Measurements from ENCODE around the gene GALNTL6. TPM values are rescaled to one million over a fixed set of nuclear protein-coding genes. Genes with fewer than 3 reads are reported as not detected.
A peak's percentile ranks its signal among the peaks of the same experiment; 100 is the strongest.

GALNTL6 gene
- total and polyA plus RNA-seq, 2 donors (not counting 1 experiment from before 2014, with no cell fraction given): not detected

- Histone ChIP-seq H3K27ac (ENCODE audit: insufficient read depth, low read length) (no peak overlapping the region), H4K20me1 (ENCODE audit: control insufficient read depth, extremely low read depth, insufficient read depth, low read length) (no peaks in the 10 kb centered on the region), H3K9ac (ENCODE audit: insufficient read depth, low read length) (no peak overlapping the region), H3K4me3 (replicated peaks in 1 of 4; ENCODE audit: control extremely low read depth in 1 of 4, insufficient read depth in 1 of 4, low read depth in 3 of 4, low read length in 4 of 4) (no peak overlapping the region), H2AFZ (ENCODE audit: low read length) (no peak overlapping the region), H3K36me3 (ENCODE audit: control insufficient read depth, insufficient read depth, low read length) (no peaks in the 10 kb centered on the region), H3K4me1 (ENCODE audit: control insufficient read depth, extremely low read depth, insufficient read depth, low read length) (no peaks in the 10 kb centered on the region), H3K4me2 (ENCODE audit: extremely low read depth, insufficient read depth, low read length) (no peak overlapping the region), H3K9me3 (ENCODE audit: control insufficient read depth, insufficient read depth, low read depth, low read length) (no peaks in the 10 kb centered on the region), H3K27me3 (ENCODE audit: control insufficient read depth, insufficient read depth, low read length) (no peaks in the 10 kb centered on the region), H3K79me2 (ENCODE audit: control insufficient read depth, insufficient read depth, low read length) (no peaks in the 10 kb centered on the region)
- no peak for DNase-seq (ENCODE audit: low read depth in 2 of 2)
- no peak for TF ChIP-seq CTCF (conservative IDR thresholded peaks at IDR 0.05 in 1 of 2, IDR thresholded peaks at IDR 0.05 in 1 of 2; ENCODE audit: low read depth in 1 of 2, low read length in 2 of 2)
- TF ChIP-seq EZH2 (IDR thresholded peaks at IDR 0.05; ENCODE audit: low read length, missing control alignments): no peak
These were observed 38.1 kb downstream of the GALNTL6 start for GRCh38 chr4:171851295-171851694.

- no peak overlapping the region for H2AFZ ChIP-seq (ENCODE audit: low read length)
- H3K9me3 ChIP-seq (ENCODE audit: control insufficient read depth, insufficient read depth, low read depth, low read length): no peaks in the 10 kb centered on the region
- H3K79me2 ChIP-seq (ENCODE audit: control insufficient read depth, insufficient read depth, low read length): no peaks in the 10 kb centered on the region
- no peaks in the 10 kb centered on the region for H4K20me1 ChIP-seq (ENCODE audit: control insufficient read depth, extremely low read depth, insufficient read depth, low read length)
- H3K27ac ChIP-seq (ENCODE audit: insufficient read depth, low read length): no peak overlapping the region
- DNase-seq (ENCODE audit: low read depth in 2 of 2): peak in 1 of 2 donors; percentile 57
- H3K4me1 ChIP-seq (ENCODE audit: control insufficient read depth, extremely low read depth, insufficient read depth, low read length): no peaks in the 10 kb centered on the region
- H3K4me3 ChIP-seq (replicated peaks in 1 of 4; ENCODE audit: control extremely low read depth in 1 of 4, insufficient read depth in 1 of 4, low read depth in 3 of 4, low read length in 4 of 4): no peak overlapping the region
- H3K4me2 ChIP-seq (ENCODE audit: extremely low read depth, insufficient read depth, low read length): no peak overlapping the region
- H3K27me3 ChIP-seq (ENCODE audit: control insufficient read depth, insufficient read depth, low read length): no peaks in the 10 kb centered on the region
- no peak overlapping the region for H3K9ac ChIP-seq (ENCODE audit: insufficient read depth, low read length)
- TF ChIP-seq CTCF (conservative IDR thresholded peaks at IDR 0.05 in 1 of 2, IDR thresholded peaks at IDR 0.05 in 1 of 2; ENCODE audit: low read depth in 1 of 2, low read length in 2 of 2): no peak
- TF ChIP-seq EZH2 (IDR thresholded peaks at IDR 0.05; ENCODE audit: low read length, missing control alignments): no peak
- no peaks in the 10 kb centered on the region for H3K36me3 ChIP-seq (ENCODE audit: control insufficient read depth, insufficient read depth, low read length)
These were observed 44.3 kb downstream of the GALNTL6 start for GRCh38 chr4:171857302-171858012.

- Histone ChIP-seq H3K9me3 (ENCODE audit: control insufficient read depth, insufficient read depth, low read depth, low read length) (no peaks in the 10 kb centered on the region), H3K36me3 (ENCODE audit: control insufficient read depth, insufficient read depth, low read length) (no peaks in the 10 kb centered on the region), H3K4me3 (replicated peaks in 1 of 4; ENCODE audit: control extremely low read depth in 1 of 4, insufficient read depth in 1 of 4, low read depth in 3 of 4, low read length in 4 of 4) (no peak overlapping the region), H3K9ac (ENCODE audit: insufficient read depth, low read length) (no peak overlapping the region), H3K4me1 (ENCODE audit: control insufficient read depth, extremely low read depth, insufficient read depth, low read length) (no peaks in the 10 kb centered on the region), H4K20me1 (ENCODE audit: control insufficient read depth, extremely low read depth, insufficient read depth, low read length) (no peaks in the 10 kb centered on the region), H3K27ac (ENCODE audit: insufficient read depth, low read length) (no peak overlapping the region), H2AFZ (ENCODE audit: low read length) (no peak overlapping the region), H3K27me3 (ENCODE audit: control insufficient read depth, insufficient read depth, low read length) (no peaks in the 10 kb centered on the region), H3K79me2 (ENCODE audit: control insufficient read depth, insufficient read depth, low read length) (no peaks in the 10 kb centered on the region), H3K4me2 (ENCODE audit: extremely low read depth, insufficient read depth, low read length) (no peak overlapping the region)
- no peak for DNase-seq (ENCODE audit: low read depth in 2 of 2)
- TF ChIP-seq CTCF (conservative IDR thresholded peaks at IDR 0.05 in 1 of 2, IDR thresholded peaks at IDR 0.05 in 1 of 2; ENCODE audit: low read depth in 1 of 2, low read length in 2 of 2) (no peak), EZH2 (IDR thresholded peaks at IDR 0.05; ENCODE audit: low read length, missing control alignments) (no peak)
These were observed 62.1 kb downstream of the GALNTL6 start for GRCh38 chr4:171875291-171875690.
